Sigmoid colon (tissue), 4 donors: ENCODE data around the gene ADAM10.

Source experiments
- CTCF ChIP-seq, 4 experiments: fragments of 450-650 bp in 3 of 4; fragments of 200-600 bp in 1 of 4; IDR thresholded peaks; one replicate each; pipeline ENCODE4 v1.5.1; 2016 to 2019; ENCODE audit warnings: antibody characterized with exemption in 4 of 4, mild to moderate bottlenecking in 3 of 4, moderate library complexity in 2 of 4
- POLR2A ChIP-seq, 2 donors: fragments of 450-650 bp; IDR thresholded peaks; one replicate each; pipeline ENCODE4 v1.6.1; 2016; ENCODE audit warnings: antibody characterized with exemption in 2 of 2, mild to moderate bottlenecking in 2 of 2, moderate library complexity in 2 of 2
- POLR2AphosphoS5 ChIP-seq, 4 donors: sonication (generic); formaldehyde crosslinking; IDR thresholded peaks; one replicate each; pipeline ENCODE4 v1.6.1; 2017; ENCODE audit warnings: antibody characterized with exemption in 4 of 4

GRCh38 chr15:58755350-58755749, 5.8 kb upstream of the ADAM10 start:
- TF ChIP-seq CTCF (IDR thresholded peaks at IDR 0.05) (no peak), POLR2A (IDR thresholded peaks at IDR 0.05) (no peak), POLR2AphosphoS5 (IDR thresholded peaks at IDR 0.05) (no peak)
